GM19467 (cell line): Measurements from ENCODE around the gene PCDHA7.
"Not testable (repeated sequence)": the region's sequence is repeated elsewhere in the genome, so short reads cannot be mapped to it uniquely, and the experiment has no call there.

Source experiments
- ATAC-seq: cut with Tn5 transposase; IDR thresholded peaks from one replicate; pipeline ENCODE4 v1.9.1; 2021; ENCODE audit warnings: mild to moderate bottlenecking, moderate library complexity; ENCODE audit not compliant: unreplicated experiment

Gene PCDHA7

DNA sequence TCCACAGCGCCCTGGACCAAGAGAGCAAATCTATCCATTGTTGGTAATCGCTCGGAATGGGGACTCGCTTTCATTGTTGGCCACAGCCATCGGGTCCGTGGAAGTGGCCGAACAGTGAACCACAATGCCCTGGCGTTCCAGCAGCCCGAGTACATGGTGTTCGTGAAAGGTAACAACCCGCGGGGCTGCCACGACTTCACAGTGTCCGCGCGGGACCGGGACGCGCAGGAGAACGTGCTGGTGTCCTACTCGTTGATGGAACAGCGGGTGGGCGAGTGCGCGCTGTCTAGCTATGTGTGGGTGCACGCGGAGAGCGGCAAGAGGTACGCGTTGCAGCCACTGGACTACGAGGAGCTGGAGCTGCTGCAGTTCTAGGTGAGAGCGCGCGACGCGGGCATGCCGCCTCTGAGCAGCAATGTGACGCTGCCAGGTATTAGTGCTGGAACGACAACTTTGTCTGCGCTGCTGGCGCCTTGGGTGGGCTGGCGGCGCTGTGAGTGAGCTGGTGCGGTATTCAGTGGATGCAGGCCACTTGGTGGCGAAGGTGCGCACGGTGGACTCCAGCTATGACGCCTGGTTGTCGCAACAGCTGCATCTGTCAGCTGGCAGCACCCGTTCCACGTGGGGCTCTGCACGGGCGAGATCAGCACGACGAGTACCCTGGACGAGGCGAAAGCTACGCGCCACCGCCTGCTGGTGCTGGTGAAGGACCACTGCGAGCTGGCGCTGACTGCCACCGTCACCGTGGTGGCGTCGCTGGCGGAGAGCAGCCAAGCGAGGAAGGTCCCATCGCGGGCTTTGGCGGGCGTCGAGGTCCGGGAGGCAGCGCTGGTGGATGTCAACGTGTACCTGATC lies 28.6 kb downstream of the PCDHA7 start:
- no peak for ATAC-seq

DNA sequence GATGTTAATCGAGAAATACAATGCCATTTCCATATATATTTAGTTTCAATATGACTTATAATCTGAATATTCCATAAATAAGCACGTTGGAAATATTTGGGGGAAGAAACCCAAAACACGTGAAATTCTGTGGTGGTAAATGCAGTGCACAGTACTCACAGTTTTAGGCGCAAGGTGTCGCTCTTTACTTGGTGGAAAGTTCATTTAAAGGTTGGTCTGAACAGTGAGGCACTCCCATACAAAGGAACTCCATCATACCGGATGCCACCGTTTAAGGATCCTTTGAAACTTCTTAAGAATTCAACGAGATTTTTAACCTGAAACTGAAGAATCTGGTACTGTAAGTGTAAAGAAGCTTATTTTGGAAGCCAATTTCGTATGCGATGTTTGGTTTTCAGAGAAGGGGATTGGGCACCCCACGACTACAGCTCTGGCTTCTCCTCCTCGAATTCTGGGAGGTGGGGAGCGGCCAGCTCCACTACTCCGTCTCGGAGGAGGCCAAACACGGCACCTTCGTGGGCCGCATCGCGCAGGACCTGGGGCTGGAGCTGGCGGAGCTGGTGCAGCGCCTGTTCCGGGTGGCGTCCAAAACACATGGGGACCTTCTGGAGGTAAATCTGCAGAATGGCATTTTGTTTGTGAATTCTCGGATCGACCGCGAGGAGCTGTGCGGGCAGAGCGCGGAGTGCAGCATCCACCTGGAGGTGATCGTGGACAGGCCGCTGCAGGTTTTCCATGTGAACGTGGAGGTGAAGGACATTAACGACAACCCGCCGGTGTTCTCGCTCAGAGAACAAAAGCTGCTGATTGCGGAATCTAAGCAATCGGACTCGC lies 34.9 kb downstream of the PCDHA7 start, which contains the start of gene PCDHA11:
PCDHA11 (plus strand) TSS at position 237 of the 834 bp plus-strand sequence; CDS start at position 384, 147 bp downstream.
- ATAC-seq = no peak

DNA sequence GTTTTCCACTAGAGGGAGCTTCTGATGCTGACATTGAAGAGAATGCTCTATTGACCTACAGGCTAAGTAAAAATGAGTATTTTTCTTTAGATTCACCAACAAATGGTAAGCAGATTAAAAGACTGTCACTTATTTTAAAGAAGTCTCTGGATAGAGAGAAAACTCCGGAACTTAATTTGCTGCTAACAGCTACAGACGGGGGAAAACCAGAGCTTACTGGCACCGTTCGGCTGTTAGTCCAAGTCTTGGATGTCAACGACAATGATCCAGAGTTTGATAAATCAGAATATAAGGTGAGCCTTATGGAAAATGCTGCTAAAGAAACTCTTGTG lies 35.5 kb downstream of the PCDHA7 start:
- ATAC-seq = no peak

DNA sequence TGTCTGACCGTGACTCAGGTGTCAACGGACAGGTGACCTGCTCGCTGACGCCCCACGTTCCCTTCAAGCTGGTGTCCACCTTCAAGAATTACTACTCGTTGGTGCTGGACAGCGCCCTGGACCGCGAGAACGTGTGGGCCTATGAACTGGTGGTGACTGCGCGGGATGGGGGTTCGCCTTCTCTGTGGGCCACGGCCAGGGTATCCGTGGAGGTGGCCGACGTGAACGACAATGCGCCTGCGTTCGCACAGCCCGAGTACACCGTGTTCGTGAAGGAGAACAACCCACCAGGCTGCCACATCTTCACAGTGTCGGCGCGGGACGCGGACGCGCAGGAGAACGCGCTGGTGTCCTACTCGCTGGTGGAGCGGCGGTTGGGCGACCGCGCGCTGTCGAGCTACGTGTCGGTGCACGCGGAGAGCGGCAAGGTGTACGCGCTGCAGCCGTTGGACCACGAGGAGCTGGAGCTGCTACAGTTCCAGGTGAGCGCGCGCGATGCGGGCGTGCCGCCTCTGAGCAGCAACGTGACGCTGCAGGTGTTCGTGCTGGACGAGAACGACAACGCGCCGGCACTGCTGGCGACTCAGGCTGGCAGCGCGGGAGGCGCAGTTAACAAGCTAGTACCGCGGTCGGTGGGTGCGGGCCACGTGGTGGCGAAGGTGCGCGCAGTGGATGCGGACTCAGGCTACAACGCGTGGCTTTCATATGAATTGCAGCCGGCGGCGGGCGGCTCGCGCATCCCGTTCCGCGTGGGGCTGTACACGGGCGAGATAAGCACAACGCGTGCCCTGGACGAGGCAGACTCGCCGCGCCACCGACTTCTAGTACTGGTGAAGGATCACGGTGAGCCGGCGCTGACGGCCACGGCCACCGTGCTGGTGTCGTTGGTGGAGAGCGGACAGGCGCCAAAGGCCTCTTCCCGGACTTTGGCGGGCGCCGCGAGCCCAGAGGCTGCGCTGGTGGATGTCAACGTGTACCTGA lies 36.4 kb downstream of the PCDHA7 start:
- ATAC-seq = no peak

DNA sequence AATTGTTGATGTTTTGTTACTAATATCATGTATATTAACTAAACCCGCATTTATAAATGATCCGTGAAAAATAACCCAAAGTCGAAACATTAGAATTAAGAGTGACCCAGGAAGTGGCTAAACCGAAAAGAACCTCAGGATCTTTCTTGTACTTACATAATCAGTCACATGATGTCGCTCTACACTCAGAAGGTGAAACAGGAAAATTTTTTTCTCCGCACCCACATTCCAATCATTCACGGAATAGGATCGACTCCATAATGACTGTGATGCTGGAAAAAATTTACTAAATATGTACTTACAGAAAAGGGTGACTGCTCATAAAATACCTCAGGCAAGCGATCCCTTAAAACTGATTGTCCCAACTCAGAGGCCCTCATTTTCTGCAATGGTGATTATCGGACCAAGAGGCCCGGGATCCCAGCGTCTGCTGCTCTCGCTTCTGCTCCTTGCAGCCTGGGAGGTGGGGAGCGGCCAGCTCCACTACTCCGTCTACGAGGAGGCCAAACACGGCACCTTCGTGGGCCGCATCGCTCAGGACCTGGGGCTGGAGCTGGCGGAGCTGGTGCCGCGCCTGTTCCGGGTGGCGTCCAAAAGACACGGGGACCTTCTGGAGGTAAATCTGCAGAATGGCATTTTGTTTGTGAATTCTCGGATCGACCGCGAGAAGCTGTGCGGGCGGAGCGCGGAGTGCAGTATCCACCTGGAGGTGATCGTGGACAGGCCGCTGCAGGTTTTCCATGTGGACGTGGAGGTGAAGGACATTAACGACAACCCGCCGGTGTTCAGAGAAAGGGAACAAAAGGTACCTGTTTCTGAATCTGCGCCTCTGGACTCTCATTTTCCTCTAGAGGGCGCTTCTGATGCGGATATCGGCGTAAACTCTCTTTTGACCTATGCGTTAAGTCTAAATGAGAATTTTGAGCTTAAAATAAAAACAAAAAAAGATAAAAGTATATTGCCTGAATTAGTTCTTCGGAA lies 41.3 kb downstream of the PCDHA7 start, which contains the start of gene PCDHA12:
PCDHA12 (plus strand) TSS at position 224 of the 981 bp plus-strand sequence; CDS start at position 389, 165 bp downstream.
- no peak for ATAC-seq

DNA sequence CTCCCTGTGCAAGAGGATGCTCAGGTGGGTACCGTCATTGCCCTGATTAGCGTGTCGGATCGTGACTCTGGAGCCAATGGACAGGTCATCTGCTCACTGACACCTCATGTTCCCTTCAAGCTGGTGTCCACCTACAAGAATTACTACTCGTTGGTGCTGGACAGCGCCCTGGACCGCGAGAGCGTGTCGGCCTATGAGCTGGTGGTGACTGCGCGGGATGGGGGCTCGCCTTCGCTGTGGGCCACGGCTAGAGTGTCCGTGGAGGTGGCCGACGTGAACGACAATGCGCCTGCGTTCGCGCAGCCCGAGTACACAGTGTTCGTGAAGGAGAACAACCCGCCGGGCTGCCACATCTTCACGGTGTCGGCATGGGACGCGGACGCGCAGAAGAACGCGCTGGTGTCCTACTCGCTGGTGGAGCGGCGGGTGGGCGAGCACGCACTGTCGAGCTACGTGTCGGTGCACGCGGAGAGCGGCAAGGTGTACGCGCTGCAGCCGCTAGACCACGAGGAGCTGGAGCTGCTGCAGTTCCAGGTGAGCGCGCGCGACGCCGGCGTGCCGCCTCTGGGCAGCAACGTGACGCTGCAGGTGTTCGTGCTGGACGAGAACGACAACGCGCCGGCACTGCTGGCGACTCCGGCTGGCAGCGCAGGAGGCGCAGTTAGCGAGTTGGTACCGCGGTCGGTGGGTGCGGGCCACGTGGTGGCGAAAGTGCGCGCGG lies 42.6 kb downstream of the PCDHA7 start:
- ATAC-seq = not testable (repeated sequence)

DNA sequence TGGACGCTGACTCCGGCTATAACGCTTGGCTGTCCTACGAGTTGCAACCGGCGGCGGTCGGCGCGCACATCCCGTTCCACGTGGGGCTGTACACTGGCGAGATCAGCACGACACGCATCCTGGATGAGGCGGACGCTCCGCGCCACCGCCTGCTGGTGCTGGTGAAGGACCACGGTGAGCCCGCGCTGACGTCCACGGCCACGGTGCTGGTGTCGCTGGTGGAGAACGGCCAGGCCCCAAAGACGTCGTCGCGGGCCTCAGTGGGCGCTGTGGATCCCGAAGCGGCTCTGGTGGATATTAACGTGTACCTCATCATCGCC lies 43.2 kb downstream of the PCDHA7 start:
- no peak for ATAC-seq

DNA sequence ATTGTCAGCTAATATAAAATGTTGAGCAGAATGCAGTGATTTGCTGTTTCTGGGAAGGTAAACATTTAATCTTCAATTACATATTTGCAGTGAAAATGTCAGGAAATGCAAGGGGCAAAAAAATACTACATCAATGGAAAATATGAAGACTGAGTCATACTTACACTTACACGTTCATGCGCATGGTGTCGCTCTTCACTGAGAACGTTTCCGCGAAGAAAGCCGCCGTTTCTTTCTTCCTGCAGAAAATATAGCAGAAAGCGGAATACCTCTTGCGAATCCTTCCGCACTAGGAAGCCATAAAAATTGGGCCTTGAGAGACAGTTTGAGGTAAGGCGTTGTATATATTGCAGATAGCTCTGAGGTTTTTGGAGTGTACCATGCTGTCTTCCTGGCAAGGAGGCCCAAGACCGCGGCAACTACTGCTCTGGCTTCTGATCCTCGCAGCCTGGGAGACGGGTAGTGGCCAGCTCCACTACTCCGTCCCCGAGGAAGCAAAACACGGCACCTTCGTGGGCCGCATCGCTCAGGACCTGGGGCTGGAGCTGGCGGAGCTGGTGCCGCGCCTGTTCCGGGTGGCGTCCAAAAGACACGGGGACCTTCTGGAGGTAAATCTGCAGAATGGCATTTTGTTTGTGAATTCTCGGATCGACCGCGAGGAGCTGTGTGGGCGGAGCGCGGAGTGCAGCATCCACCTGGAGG lies 48.0 kb downstream of the PCDHA7 start, which contains the start of gene PCDHA13:
PCDHA13 (plus strand) TSS at position 236 of the 702 bp plus-strand sequence; CDS start at position 381, 145 bp downstream.
- no peak for ATAC-seq

DNA sequence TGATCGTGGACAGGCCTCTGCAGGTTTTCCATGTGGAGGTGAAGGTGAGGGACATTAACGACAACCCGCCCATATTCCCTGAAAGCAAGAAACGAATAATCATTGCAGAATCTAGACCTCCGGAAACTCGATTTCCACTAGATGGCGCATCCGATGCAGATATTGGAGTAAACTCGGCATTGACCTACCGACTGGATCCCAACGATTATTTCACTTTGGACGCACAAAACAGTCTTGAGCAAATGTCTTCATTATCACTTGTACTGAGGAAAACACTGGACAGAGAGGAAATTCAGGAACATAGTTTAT lies 48.5 kb downstream of the PCDHA7 start:
- no peak for ATAC-seq

DNA sequence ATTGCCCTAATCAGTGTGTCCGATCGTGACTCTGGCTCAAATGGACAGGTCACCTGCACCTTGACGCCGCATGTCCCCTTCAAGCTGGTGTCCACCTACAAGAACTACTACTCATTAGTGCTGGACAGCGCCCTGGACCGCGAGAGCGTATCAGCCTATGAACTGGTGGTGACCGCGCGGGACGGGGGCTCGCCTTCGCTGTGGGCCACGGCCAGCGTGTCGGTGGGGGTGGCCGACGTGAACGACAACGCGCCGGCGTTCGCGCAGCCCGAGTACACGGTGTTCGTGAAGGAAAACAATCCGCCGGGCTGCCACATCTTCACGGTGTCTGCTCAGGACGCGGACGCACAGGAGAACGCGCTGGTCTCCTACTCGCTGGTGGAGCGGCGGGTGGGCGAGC lies 49.3 kb downstream of the PCDHA7 start:
- ATAC-seq = no peak

DNA sequence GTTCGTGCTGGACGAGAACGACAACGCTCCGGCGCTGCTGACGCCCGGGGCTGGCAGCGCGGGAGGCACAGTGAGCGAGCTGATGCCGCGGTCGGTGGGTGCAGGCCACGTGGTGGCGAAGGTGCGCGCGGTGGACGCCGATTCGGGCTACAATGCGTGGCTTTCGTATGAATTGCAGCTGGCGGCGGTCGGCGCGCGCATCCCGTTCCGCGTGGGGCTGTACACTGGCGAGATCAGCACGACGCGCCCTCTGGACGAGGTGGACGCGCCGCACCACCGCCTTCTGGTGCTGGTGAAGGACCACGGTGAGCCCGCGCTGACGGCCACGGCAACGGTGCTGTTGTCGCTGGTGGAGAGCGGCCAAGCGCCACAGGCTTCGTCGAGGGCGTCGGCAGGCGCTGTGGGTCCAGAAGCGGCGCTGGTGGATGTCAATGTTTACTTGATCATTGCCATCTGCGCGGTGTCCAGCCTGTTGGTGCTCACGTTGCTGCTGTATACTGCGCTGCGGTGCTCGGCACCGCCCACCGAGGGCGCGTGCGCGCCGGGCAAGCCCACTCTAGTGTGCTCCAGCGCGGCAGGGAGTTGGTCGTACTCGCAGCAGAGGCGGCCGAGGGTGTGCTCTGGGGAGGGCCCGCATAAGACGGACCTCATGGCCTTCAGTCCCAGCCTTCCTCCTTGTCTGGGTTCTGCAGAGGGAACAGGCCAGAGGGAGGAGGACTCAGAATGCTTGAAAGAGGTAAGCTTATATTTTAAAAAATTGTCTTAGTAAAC lies 50.0 kb downstream of the PCDHA7 start:
- ATAC-seq = no peak
